Spleen (tissue), 11 donors: ENCODE measurements around the gene TTC27. TPM values are rescaled to one million over a fixed set of nuclear protein-coding genes. Genes with fewer than 3 reads are reported as not detected.

Source experiments
- DNase-seq: peaks from one replicate; pipeline ENCODE4 v3.0.0-alpha.2; 2020
- H3K27ac ChIP-seq, 8 donors: fragments of 200-600 bp; sonication (generic) in 7 of 8; 1 replicate in 4 of 8; 2 replicates in 4 of 8; pipeline versions ENCODE4 v1.5.0 to v1.8.0; 2016 to 2021; ENCODE audit warnings: inconsistent platforms in 4 of 8, mild to moderate bottlenecking in 4 of 8, moderate library complexity in 1 of 8
- H3K27me3 ChIP-seq, 7 donors: fragments of 200-600 bp; sonication (generic) in 6 of 7; replicated peaks in 1 of 7; 1 replicate in 4 of 7; 2 replicates in 3 of 7; pipeline versions ENCODE4 v1.5.0 to v1.8.0; 2016 to 2021; ENCODE audit warnings: inconsistent platforms in 3 of 7, mild to moderate bottlenecking in 1 of 7
- H3K36me3 ChIP-seq, 6 donors: fragments of 200-600 bp; sonication (generic) in 5 of 6; 1 replicate in 4 of 6; 2 replicates in 2 of 6; pipeline versions ENCODE4 v1.5.0 to v1.8.0; 2016 to 2021; ENCODE audit warnings: inconsistent platforms in 2 of 6
- H3K4me1 ChIP-seq, 6 donors: fragments of 200-600 bp; sonication (generic) in 5 of 6; 1 replicate in 3 of 6; 2 replicates in 3 of 6; pipeline versions ENCODE4 v1.5.0 to v1.8.0; 2016 to 2021; ENCODE audit warnings: inconsistent platforms in 3 of 6
- H3K4me3 ChIP-seq, 8 donors: fragments of 200-600 bp; sonication (generic) in 7 of 8; 1 replicate in 4 of 8; 2 replicates in 4 of 8; pipeline versions ENCODE4 v1.5.0 to v1.8.0; 2016 to 2021; ENCODE audit warnings: inconsistent platforms in 4 of 8, mild to moderate bottlenecking in 4 of 8, moderate library complexity in 2 of 8
- H3K9me3 ChIP-seq, 8 donors: fragments of 200-600 bp; sonication (generic) in 7 of 8; 1 replicate in 4 of 8; 2 replicates in 4 of 8; pipeline versions ENCODE4 v1.5.0 to v1.8.0; 2016 to 2021; ENCODE audit warnings: inconsistent platforms in 4 of 8
- POLR2A ChIP-seq, 3 donors: fragments of 450-650 bp; IDR thresholded peaks; one replicate each; pipeline ENCODE4 v1.5.1; 2017; ENCODE audit warnings: antibody characterized with exemption in 3 of 3, mild to moderate bottlenecking in 1 of 3
- POLR2AphosphoS5 ChIP-seq, 3 donors: sonication (generic); formaldehyde crosslinking; IDR thresholded peaks; one replicate each; pipeline ENCODE4 v1.5.1; 2017; ENCODE audit warnings: antibody characterized with exemption in 3 of 3
- WGBS, 5 donors: extraction: QIAGEN DNeasy Blood & Tissue Kit in 3 of 5; methylation state at CpG; one replicate each; pipeline versions ENCODE4 v1.1.5 to v1.1.7; 2013 to 2018; 5-methylcytosine and 5-hydroxymethylcytosine counted together
- intact Hi-C: fragments of 100-400 bp; cut with DNase I; formaldehyde crosslinking; loops from one replicate; pipeline ENCODE4 v1.15.0; 2023; ENCODE audit warnings: low total_unique reads
- polyA plus RNA-seq, 3 donors: library from polyadenylated mRNA; stranded (reverse); fragments of 200-250 nt; gene quantifications; one replicate each; pipeline ENCODE4 v1.2.1, GENCODE V29; 2013
- total RNA-seq, 7 donors: library from RNA; depleted of rRNA in 3 of 7; stranded (reverse); fragments of >200 nt in 3 of 7; fragmentation: NEBNext Ultra II Directional in 4 of 7; extraction: Animal tissue kit (Norgen Biotek cat#: 25700) in 4 of 7; gene quantifications; one replicate each; pipeline versions ENCODE4 v1.1.0 to v1.2.1, GENCODE V29; 2016 to 2021
- TF ChIP-seq, protein P1 (sequence below), 11 experiments: fragments of 200-600 bp in 7 of 11; fragments of 450-650 bp in 4 of 11; sonication (generic) in 4 of 11; IDR thresholded peaks in 8 of 11; conservative IDR thresholded peaks in 3 of 11; 1 replicate in 7 of 11; 2 replicates in 4 of 11; pipeline versions ENCODE4 v1.4.0 to v1.8.0; 2016 to 2021; ENCODE audit warnings: antibody characterized with exemption in 11 of 11, inconsistent platforms in 4 of 11, mild to moderate bottlenecking in 1 of 11
- donor health status: healthy with polysubstance abuse.
- donor health status: DM: no; HTN: no; CAD: no; lungs with moderate emphysema.
- donor health status: DM: no; HTN: no; CAD: no.
- donor health status: Bipolar disorder and iron deficiency.
- donor health status: healthy.
- donor health status: DM: no; HTN: no; CAD: no.
- donor health status: DM: yes; HTN: yes; CAD: no.

TTC27 gene
- total and polyA plus RNA-seq, 10 donors = 9.0 to 28.5 (median 20.6) TPM

DNA sequence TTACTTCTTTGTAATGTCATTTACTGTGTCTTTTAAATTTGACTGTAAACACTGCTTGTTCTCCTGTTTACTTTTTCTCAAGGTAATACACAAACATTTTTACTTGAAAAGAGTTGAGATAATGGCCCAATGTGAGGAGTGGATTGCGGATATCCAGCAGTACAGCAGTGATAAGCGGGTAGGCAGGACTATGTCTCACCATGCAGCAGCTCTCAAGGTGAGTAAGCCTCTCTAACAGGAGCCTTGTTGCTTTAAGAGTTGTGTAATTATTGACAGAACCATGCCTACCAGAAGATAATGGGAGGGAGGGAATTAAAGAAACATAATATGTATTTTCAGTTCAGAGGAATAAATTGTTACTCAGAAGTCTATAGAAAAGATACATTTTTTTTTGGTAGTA, 16.5 kb upstream of the TTC27 start:
- Histone ChIP-seq H3K36me3 (peaks cover 0 to 100% (median 83%) of the 10 kb centered on the region in 6 donors), H3K27me3 (no peaks in the 10 kb centered on the region), H3K4me1 (no peaks in the 10 kb centered on the region), H3K9me3 (no peaks in the 10 kb centered on the region), H3K27ac (no peak overlapping the region), H3K4me3 (no peak overlapping the region)
- TF ChIP-seq, protein P1, sequence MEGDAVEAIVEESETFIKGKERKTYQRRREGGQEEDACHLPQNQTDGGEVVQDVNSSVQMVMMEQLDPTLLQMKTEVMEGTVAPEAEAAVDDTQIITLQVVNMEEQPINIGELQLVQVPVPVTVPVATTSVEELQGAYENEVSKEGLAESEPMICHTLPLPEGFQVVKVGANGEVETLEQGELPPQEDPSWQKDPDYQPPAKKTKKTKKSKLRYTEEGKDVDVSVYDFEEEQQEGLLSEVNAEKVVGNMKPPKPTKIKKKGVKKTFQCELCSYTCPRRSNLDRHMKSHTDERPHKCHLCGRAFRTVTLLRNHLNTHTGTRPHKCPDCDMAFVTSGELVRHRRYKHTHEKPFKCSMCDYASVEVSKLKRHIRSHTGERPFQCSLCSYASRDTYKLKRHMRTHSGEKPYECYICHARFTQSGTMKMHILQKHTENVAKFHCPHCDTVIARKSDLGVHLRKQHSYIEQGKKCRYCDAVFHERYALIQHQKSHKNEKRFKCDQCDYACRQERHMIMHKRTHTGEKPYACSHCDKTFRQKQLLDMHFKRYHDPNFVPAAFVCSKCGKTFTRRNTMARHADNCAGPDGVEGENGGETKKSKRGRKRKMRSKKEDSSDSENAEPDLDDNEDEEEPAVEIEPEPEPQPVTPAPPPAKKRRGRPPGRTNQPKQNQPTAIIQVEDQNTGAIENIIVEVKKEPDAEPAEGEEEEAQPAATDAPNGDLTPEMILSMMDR (IDR thresholded peaks at IDR 0.05 in 8 of 11, conservative IDR thresholded peaks at IDR 0.05 in 3 of 11) = no peak
- TF ChIP-seq POLR2AphosphoS5 (IDR thresholded peaks at IDR 0.05) (no peak), POLR2A (IDR thresholded peaks at IDR 0.05) (no peak)
- intact Hi-C loops = no loop called here
- DNase-seq = no peak
- WGBS, 5 donors = 96 to 100% (median 99%) methylated on average over 2 of the region's 2 CpGs

DNA sequence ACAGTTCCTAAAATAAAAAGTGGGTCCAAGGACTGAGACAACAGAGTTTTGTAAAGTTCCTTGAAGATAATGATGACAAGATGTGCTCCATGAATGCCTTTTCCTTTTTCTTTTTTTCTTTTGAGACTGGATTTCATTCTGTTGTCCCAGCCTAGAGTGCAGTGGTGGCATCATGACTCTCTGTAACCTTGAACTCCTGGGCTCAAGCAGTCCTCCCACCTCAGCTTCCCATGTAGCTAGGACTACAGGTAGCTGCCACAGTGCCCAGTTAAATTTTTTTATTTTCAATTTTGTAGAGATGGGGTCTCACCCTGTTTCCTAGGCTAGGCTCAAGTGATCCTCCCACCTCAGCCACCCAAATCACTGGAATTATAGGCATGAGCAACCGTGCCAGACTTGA, 16.1 kb upstream of the TTC27 start:
- no peaks in the 10 kb centered on the region for H3K4me1 ChIP-seq
- TF ChIP-seq POLR2AphosphoS5 (IDR thresholded peaks at IDR 0.05) (no peak), POLR2A (IDR thresholded peaks at IDR 0.05) (no peak)
- TF ChIP-seq, protein P1 (IDR thresholded peaks at IDR 0.05 in 8 of 11, conservative IDR thresholded peaks at IDR 0.05 in 3 of 11) = no peak
- no peak for DNase-seq
- H3K4me3 ChIP-seq = no peak overlapping the region
- no peaks in the 10 kb centered on the region for H3K27me3 ChIP-seq
- H3K27ac ChIP-seq = peak overlapping the region in 1 of 8 donors; percentile 13
- no peaks in the 10 kb centered on the region for H3K9me3 ChIP-seq
- 92 to 100% (median 96%) methylated on average over 1 of the region's 1 CpG for WGBS, 5 donors
- H3K36me3 ChIP-seq = peaks cover 0 to 100% (median 80%) of the 10 kb centered on the region in 6 donors
- intact Hi-C loops = no loop called here

DNA sequence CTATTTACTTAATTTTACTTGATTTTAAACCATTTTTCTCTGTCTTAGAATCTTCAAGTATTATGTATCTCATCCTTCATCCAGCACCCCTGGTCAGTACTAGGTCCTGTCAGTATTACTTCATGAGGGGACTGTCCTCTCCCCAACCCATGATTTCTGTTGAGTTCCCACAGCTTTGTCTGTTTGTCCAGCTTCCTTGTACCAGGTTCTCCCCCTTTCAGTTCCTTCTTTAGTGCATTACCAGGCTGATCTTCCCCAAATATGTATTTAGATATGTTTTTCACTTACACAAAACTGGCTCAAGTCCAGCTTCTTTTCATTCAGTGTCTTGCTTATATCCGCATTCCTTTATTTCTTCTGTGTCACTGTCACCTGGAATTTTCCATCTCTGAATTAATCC, 13.8 kb upstream of the TTC27 start:
- Histone ChIP-seq H3K36me3 (peaks cover 0 to 100% (median 76%) of the 10 kb centered on the region in 6 donors), H3K27me3 (no peaks in the 10 kb centered on the region), H3K4me1 (no peaks in the 10 kb centered on the region), H3K4me3 (no peak overlapping the region), H3K27ac (peak overlapping the region in 4 of 8 donors; percentile 15 to 44 (median 31)), H3K9me3 (no peaks in the 10 kb centered on the region)
- DNase-seq = no peak
- TF ChIP-seq, protein P1 (IDR thresholded peaks at IDR 0.05 in 8 of 11, conservative IDR thresholded peaks at IDR 0.05 in 3 of 11) = no peak
- no peak for TF ChIP-seq POLR2AphosphoS5 (IDR thresholded peaks at IDR 0.05)
- TF ChIP-seq POLR2A (IDR thresholded peaks at IDR 0.05) = no peak
- 85 to 94% (median 86%) methylated on average over 1 of the region's 1 CpG for WGBS, 5 donors
- intact Hi-C loops = no loop called here

DNA sequence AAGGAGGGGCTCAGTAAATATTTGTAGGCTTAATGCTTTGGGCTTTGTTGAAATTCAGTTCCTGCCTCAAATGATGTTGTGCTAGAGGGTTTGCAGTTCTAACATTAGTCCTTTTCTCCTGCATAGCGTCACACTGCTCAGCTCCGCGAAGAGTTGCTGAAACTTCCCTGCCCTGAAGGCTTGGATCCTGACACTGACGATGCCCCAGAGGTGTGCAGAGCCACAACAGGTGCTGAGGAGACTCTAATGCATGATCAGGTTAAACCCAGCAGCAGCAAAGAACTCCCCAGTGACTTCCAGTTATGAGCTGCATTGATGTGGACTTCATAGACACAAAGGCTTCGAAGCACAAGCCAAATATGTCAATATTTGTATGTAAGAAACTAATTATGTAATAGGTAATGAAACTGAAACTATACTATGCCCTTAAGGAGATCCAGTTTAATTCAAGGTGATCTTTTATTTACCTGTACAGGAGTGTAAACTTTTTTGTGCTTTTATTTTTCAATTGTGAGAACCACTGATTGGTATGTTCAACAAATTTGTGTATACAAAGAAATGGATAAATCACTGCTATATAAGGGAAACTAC, 10.2 kb upstream of the TTC27 start:
- TF ChIP-seq, protein P1 (IDR thresholded peaks at IDR 0.05 in 8 of 11, conservative IDR thresholded peaks at IDR 0.05 in 3 of 11) = no peak
- TF ChIP-seq POLR2A (IDR thresholded peaks at IDR 0.05) (no peak), POLR2AphosphoS5 (IDR thresholded peaks at IDR 0.05) (no peak)
- Histone ChIP-seq H3K27ac (no peak overlapping the region), H3K4me1 (peaks cover 0 to 3% (median 0%) of the 10 kb centered on the region in 6 donors), H3K27me3 (no peaks in the 10 kb centered on the region), H3K36me3 (peaks cover 0 to 100% (median 59%) of the 10 kb centered on the region in 6 donors), H3K4me3 (no peak overlapping the region), H3K9me3 (no peaks in the 10 kb centered on the region)
- DNase-seq = no peak
- WGBS, 5 donors = 93 to 98% (median 96%) methylated on average over 5 of the region's 5 CpGs
- intact Hi-C loops = no loop called here
